Measurements from ENCODE around the gene RNU2-63P. TPM values are rescaled to one million over a fixed set of nuclear protein-coding genes. Genes with fewer than 3 reads are reported as not detected.

RNU2-63P gene
- not detected in 2 replicates for total RNA-seq

GRCh38 chr2:88016086-88016959, at the start of gene RNU2-63P:
Gene RNU2-63P (minus strand): TSS chr2:88016547.

GRCh38 chr2:88055371-88056128, 39.2 kb upstream of the RNU2-63P start, which contains the start of gene KRCC1:
Gene KRCC1 (minus strand): TSS chr2:88055783. CDS start chr2:88028563, 27,220 bp downstream.

Small RNA genes within 50 kb of the gene (small RNA-seq; reads per million reads assigned to genes)
- 127 reads per million, percentile 99 among the genes with 10 or more reads in this experiment for gene RNU2-63P (ENCODE audit: low replicate concordance)

Other genes with a start within 250 kb of the RNU2-63P start
- 9.2 and 9.9 TPM in 2 replicates for gene RGPD2, start 190.8 kb downstream of the RNU2-63P start, total RNA-seq
- gene KRCC1, start 39.2 kb upstream of the RNU2-63P start, total RNA-seq: 17.1 and 17.5 TPM in 2 replicates
- gene SMYD1, start 51.3 kb upstream of the RNU2-63P start, total RNA-seq: not detected in 2 replicates
- not detected in 2 replicates for gene FABP1, start 111.5 kb upstream of the RNU2-63P start, total RNA-seq
- 1.1 and 1.5 TPM in 2 replicates for gene THNSL2, start 153.8 kb upstream of the RNU2-63P start, total RNA-seq

All from placental pericyte (primary cell).